CD14-positive monocyte (primary cell): ENCODE results near the gene TEX48. TPM values are rescaled to one million over a fixed set of nuclear protein-coding genes. Genes with fewer than 3 reads are reported as not detected.

Experiments used
- DNase-seq, 3 donors: peaks; one replicate each; pipeline ENCODE4 v3.0.0-alpha.2; 2011 to 2022
- H2AFZ ChIP-seq: 2 replicates; pipeline ENCODE4 v1.6.0; 2012; ENCODE audit warnings: mild to moderate bottlenecking, low read depth, low read length, inconsistent platforms; ENCODE audit not compliant: insufficient read depth, poor library complexity, severe bottlenecking
- H3K27ac ChIP-seq, 2 donors: 1 replicate in 1 of 2; 2 replicates in 1 of 2; pipeline ENCODE4 v1.5.1; 2012 to 2013; ENCODE audit warnings: low read length in 2 of 2, control low read depth in 1 of 2, inconsistent platforms in 1 of 2, low read depth in 1 of 2, mild to moderate bottlenecking in 1 of 2
- H3K27me3 ChIP-seq, 2 donors: one replicate each; pipeline versions ENCODE4 v1.6.0 to v1.6.1; 2011 to 2013; ENCODE audit warnings: low read length in 2 of 2; ENCODE audit not compliant: control insufficient read depth in 2 of 2, insufficient read depth in 2 of 2
- H3K36me3 ChIP-seq, 2 donors: replicated peaks in 1 of 2; 1 replicate in 1 of 2; 2 replicates in 1 of 2; pipeline versions ENCODE4 v1.5.1 to v1.6.1; 2012 to 2013; ENCODE audit warnings: low read length in 2 of 2, control low read depth in 1 of 2, inconsistent platforms in 1 of 2, mild to moderate bottlenecking in 1 of 2; ENCODE audit not compliant: insufficient read depth in 2 of 2, control insufficient read depth in 1 of 2
- H3K4me1 ChIP-seq, 2 donors: 1 replicate in 1 of 2; 2 replicates in 1 of 2; pipeline versions ENCODE4 v1.5.1 to v1.6.1; 2012 to 2013; ENCODE audit warnings: low read length in 2 of 2, control low read depth in 1 of 2, inconsistent platforms in 1 of 2, mild to moderate bottlenecking in 1 of 2, moderate library complexity in 1 of 2; ENCODE audit not compliant: insufficient read depth in 2 of 2, control insufficient read depth in 1 of 2
- H3K4me2 ChIP-seq: replicated peaks from 2 replicates; pipeline ENCODE3; 2012; ENCODE audit warnings: low read length, moderate library complexity, mild to moderate bottlenecking; ENCODE audit not compliant: poor library complexity, severe bottlenecking; ENCODE audit errors: extremely low read depth
- H3K4me3 ChIP-seq, 3 experiments: fragments of 200-600 bp in 1 of 3; sonication (generic) in 1 of 3; replicated peaks in 1 of 3; 1 replicate in 2 of 3; 2 replicates in 1 of 3; pipeline ENCODE4 v1.5.1; 2011 to 2013; ENCODE audit warnings: low read length in 3 of 3, mild to moderate bottlenecking in 3 of 3, control low read depth in 2 of 3, low read depth in 2 of 3, inconsistent platforms in 1 of 3, moderate library complexity in 1 of 3
- H3K79me2 ChIP-seq: 2 replicates; pipeline ENCODE4 v1.6.0; 2012; ENCODE audit warnings: mild to moderate bottlenecking, control low read depth, inconsistent platforms, low read length, moderate library complexity; ENCODE audit not compliant: insufficient read depth
- H3K9ac ChIP-seq: 2 replicates; pipeline ENCODE4 v1.6.0; 2017; ENCODE audit warnings: low read length, mild to moderate bottlenecking; ENCODE audit not compliant: insufficient read depth, poor library complexity, severe bottlenecking
- H3K9me3 ChIP-seq, 2 donors: replicated peaks in 1 of 2; 1 replicate in 1 of 2; 2 replicates in 1 of 2; pipeline versions ENCODE4 v1.5.1 to v1.6.1; 2012 to 2013; ENCODE audit warnings: low read length in 2 of 2, control low read depth in 1 of 2; ENCODE audit not compliant: control insufficient read depth in 1 of 2, insufficient read depth in 1 of 2
- H4K20me1 ChIP-seq: 2 replicates; pipeline ENCODE4 v1.6.0; 2012; ENCODE audit warnings: mild to moderate bottlenecking, low read length, control low read depth, moderate library complexity; ENCODE audit not compliant: insufficient read depth
- H3K27ac Mint-ChIP-seq, 7 donors: one replicate each; pipeline ENCODE4 v1.8.0; 2020; ENCODE audit warnings: mild to moderate bottlenecking in 7 of 7, mixed read lengths in 7 of 7, moderate library complexity in 6 of 7, inconsistent platforms in 2 of 7
- H3K27me3 Mint-ChIP-seq, 3 donors: one replicate each; pipeline ENCODE4 v1.8.0; 2021 to 2022; ENCODE audit warnings: low read depth in 3 of 3, mild to moderate bottlenecking in 3 of 3, mixed read lengths in 3 of 3, moderate library complexity in 3 of 3, inconsistent platforms in 1 of 3
- H3K36me3 Mint-ChIP-seq, 2 donors: one replicate each; pipeline ENCODE4 v1.8.0; 2020; ENCODE audit warnings: mixed read lengths in 2 of 2, inconsistent platforms in 1 of 2, mild to moderate bottlenecking in 1 of 2
- H3K4me1 Mint-ChIP-seq: one replicate; pipeline ENCODE4 v1.8.0; 2020; ENCODE audit warnings: mild to moderate bottlenecking, mixed read lengths
- H3K4me3 Mint-ChIP-seq, 2 donors: one replicate each; pipeline ENCODE4 v1.8.0; 2020; ENCODE audit warnings: mild to moderate bottlenecking in 2 of 2, mixed read lengths in 2 of 2, moderate library complexity in 1 of 2
- H3K9me3 Mint-ChIP-seq, 7 donors: one replicate each; pipeline ENCODE4 v1.8.0; 2020 to 2022; ENCODE audit warnings: mixed read lengths in 7 of 7, mild to moderate bottlenecking in 6 of 7, moderate library complexity in 6 of 7, inconsistent platforms in 2 of 7
- CTCF ChIP-seq: fragments of 200-600 bp; IDR thresholded peaks from one replicate; pipeline ENCODE4 v1.8.0; 2022; ENCODE audit warnings: antibody characterized with exemption, mild to moderate bottlenecking
- WGBS: methylation state at CpG from one replicate; pipeline ENCODE4 v1.1.5; 2013; ENCODE audit warnings: missing lambda C conversion rate; ENCODE audit not compliant: insufficient coverage; 5-methylcytosine and 5-hydroxymethylcytosine counted together
- intact Hi-C, 2 donors: fragments of 100-400 bp; cut with micrococcal nuclease; formaldehyde crosslinking; loops; one replicate each; pipeline versions ENCODE4 v1.15.0 to v1.15.1; 2023
- polyA plus RNA-seq, 3 donors: library from polyadenylated mRNA; depleted of rRNA in 1 of 3; unstranded in 2 of 3; stranded (reverse) in 1 of 3; fragments of 300-500 nt in 2 of 3; fragments of >200 nt in 1 of 3; fragmentation: Illumina TruSeq in 2 of 3; gene quantifications; 1 replicate in 2 of 3; 2 replicates in 1 of 3; pipeline ENCODE4 v1.2.3, GENCODE V29; 2012 to 2021

TEX48 gene
- polyA plus RNA-seq, 3 donors = not detected

- H3K4me3 Mint-ChIP-seq = no peak overlapping the region
Measured at GRCh38 chr9:114706711-114707110, 24.7 kb upstream of the TEX48 start.

GRCh38 chr9:114701988-114702387, 20.0 kb upstream of the TEX48 start:
- Histone ChIP-seq H3K9me3 (no peaks in the 10 kb centered on the region), H3K27me3 (no peaks in the 10 kb centered on the region), H3K79me2 (no peaks in the 10 kb centered on the region), H2AFZ (no peak overlapping the region), H3K27ac (no peak overlapping the region), H3K9ac (no peak overlapping the region), H4K20me1 (no peaks in the 10 kb centered on the region), H3K4me2 (no peak overlapping the region), H3K36me3 (no peaks in the 10 kb centered on the region), H3K4me1 (no peaks in the 10 kb centered on the region), H3K4me3 (no peak overlapping the region)
- Mint-ChIP-seq H3K36me3 (no peaks in the 10 kb centered on the region), H3K27ac (no peak overlapping the region), H3K27me3 (peaks cover 0 to 2% (median 1%) of the 10 kb centered on the region in 3 donors), H3K4me1 (peaks cover 3% of the 10 kb centered on the region), H3K9me3 (peaks cover 0 to 2% (median 0%) of the 10 kb centered on the region in 7 donors), H3K4me3 (no peak overlapping the region)
- TF ChIP-seq CTCF = no peak
- no peak for DNase-seq
- intact Hi-C loops = no loop called here

More at GRCh38 chr9:114706711-114707110, 24.7 kb upstream of the TEX48 start:
- H3K9me3 ChIP-seq = no peaks in the 10 kb centered on the region
- H3K27me3 ChIP-seq = no peaks in the 10 kb centered on the region
- no peak overlapping the region for H3K4me3 ChIP-seq
- no peak overlapping the region for H3K4me2 ChIP-seq
- Mint-ChIP-seq H3K27me3 (peaks cover 1 to 7% (median 3%) of the 10 kb centered on the region in 3 donors), H3K9me3 (peaks cover 0 to 5% (median 0%) of the 10 kb centered on the region in 7 donors), H3K36me3 (no peaks in the 10 kb centered on the region), H3K4me1 (peaks cover 2% of the 10 kb centered on the region), H3K27ac (no peak overlapping the region)
- TF ChIP-seq CTCF = no peak
- no peak overlapping the region for H2AFZ ChIP-seq
- WGBS = 100% methylated on average over 1 of the region's 2 CpGs
- H4K20me1 ChIP-seq = no peaks in the 10 kb centered on the region
- no peak overlapping the region for H3K9ac ChIP-seq
- intact Hi-C loops = no loop called here
- no peak for DNase-seq
- no peak overlapping the region for H3K27ac ChIP-seq
- H3K4me1 ChIP-seq = no peaks in the 10 kb centered on the region
- H3K36me3 ChIP-seq = no peaks in the 10 kb centered on the region
- H3K79me2 ChIP-seq = no peaks in the 10 kb centered on the region
